Endothelial cell of umbilical vein (primary cell): ENCODE results near the gene STXBP5L. TPM values are rescaled to one million over a fixed set of nuclear protein-coding genes. Genes with fewer than 3 reads are reported as not detected.

ENCODE experiments used
- BruUV-seq: library from RNA; stranded (reverse); fragments of 400-500 nt; replicated peaks from 2 replicates; lab custom pipeline; 2021; lab: Mats Ljungman, UMichigan
- CTCF ChIA-PET: fragments of 300-600, 350-600 bp; sonication (Branson Sonifier 250); formaldehyde crosslinking; loops from one replicate; lab custom pipeline; 2021; ENCODE audit warnings: antibody characterized with exemption, inconsistent platforms; lab: Charles Lee
- POLR2A ChIA-PET: fragments of 300-600, 350-600 bp; sonication (Branson Sonifier 250); formaldehyde crosslinking; loops from one replicate; lab custom pipeline; 2021; ENCODE audit warnings: antibody characterized with exemption, inconsistent platforms; lab: Charles Lee
- DNase-seq: peaks from one replicate; pipeline ENCODE4 v3.0.0-alpha.2; 2011; ENCODE audit warnings: low read depth, low spot score
- FAIRE-seq: peaks from 2 replicates; lab custom pipeline; 2011; peaks lifted over from hg19 to GRCh38; lab: Jason Lieb, UNC
- H2AFZ ChIP-seq: 2 replicates; pipeline ENCODE4 v1.6.0; 2012; ENCODE audit warnings: low read depth, low read length, control low read depth, inconsistent platforms
- H3K27ac ChIP-seq: 2 replicates; pipeline ENCODE4 v1.5.1; 2011; ENCODE audit warnings: low read depth, mild to moderate bottlenecking, control low read depth, low read length, moderate library complexity; ENCODE audit not compliant: insufficient read depth
- H3K27me3 ChIP-seq, 2 experiments: 2 replicates each; pipeline versions ENCODE4 v1.6.0 to v1.6.1; 2011; ENCODE audit warnings: low read length in 2 of 2, mixed read lengths in 1 of 2; ENCODE audit not compliant: control insufficient read depth in 2 of 2, insufficient read depth in 2 of 2
- H3K36me3 ChIP-seq, 2 experiments: 2 replicates in 1 of 2; 3 replicates in 1 of 2; pipeline ENCODE4 v1.5.1; 2011; ENCODE audit warnings: low read length in 2 of 2, mild to moderate bottlenecking in 1 of 2, moderate library complexity in 1 of 2; ENCODE audit not compliant: control insufficient read depth in 2 of 2, insufficient read depth in 2 of 2; ENCODE audit errors: extremely low read depth in 1 of 2
- H3K4me1 ChIP-seq: 3 replicates; pipeline ENCODE4 v1.5.1; 2011; ENCODE audit warnings: mild to moderate bottlenecking, low read length; ENCODE audit not compliant: control insufficient read depth, insufficient read depth; ENCODE audit errors: extremely low read depth
- H3K4me2 ChIP-seq: 2 replicates; pipeline ENCODE4 v1.6.1; 2011; ENCODE audit warnings: low read length, control low read depth, mixed read lengths; ENCODE audit not compliant: insufficient read depth
- H3K4me3 ChIP-seq, 3 experiments: fragments of 200-600 bp in 1 of 3; sonication (generic), shearing (Covaris generic) in 1 of 3; replicated peaks in 1 of 3; 2 replicates each; pipeline ENCODE4 v1.5.1; 2011 to 2016; ENCODE audit warnings: control low read depth in 3 of 3, low read length in 3 of 3, mild to moderate bottlenecking in 2 of 3, inconsistent platforms in 1 of 3, low read depth in 1 of 3, moderate library complexity in 1 of 3; ENCODE audit not compliant: insufficient read depth in 1 of 3
- H3K79me2 ChIP-seq: 2 replicates; pipeline ENCODE4 v1.6.0; 2012; ENCODE audit warnings: low read length, inconsistent platforms; ENCODE audit not compliant: control insufficient read depth, insufficient read depth
- H3K9ac ChIP-seq: replicated peaks from 2 replicates; pipeline ENCODE3; 2011; ENCODE audit warnings: low read length, control low read depth; ENCODE audit not compliant: insufficient read depth; ENCODE audit errors: extremely low read depth
- H3K9me1 ChIP-seq: replicated peaks from 3 replicates; pipeline ENCODE4 v1.6.0; 2011; ENCODE audit warnings: mild to moderate bottlenecking, low read length; ENCODE audit not compliant: control insufficient read depth, insufficient read depth; ENCODE audit errors: extremely low read depth
- H3K9me3 ChIP-seq: replicated peaks from 2 replicates; pipeline ENCODE4 v1.5.1; 2012; ENCODE audit warnings: low read length, inconsistent platforms; ENCODE audit not compliant: control insufficient read depth, insufficient read depth
- H4K20me1 ChIP-seq: replicated peaks from 2 replicates; pipeline ENCODE3; 2011; ENCODE audit warnings: mild to moderate bottlenecking, low read length; ENCODE audit not compliant: control insufficient read depth, insufficient read depth; ENCODE audit errors: extremely low read depth
- CTCF ChIP-seq, 2 donors: IDR thresholded peaks; 1 replicate in 1 of 2; 2 replicates in 1 of 2; pipeline ENCODE4 v1.5.1; 2011; ENCODE audit warnings: low read length in 2 of 2, mild to moderate bottlenecking in 2 of 2, moderate library complexity in 2 of 2, control low read depth in 1 of 2, inconsistent platforms in 1 of 2, low read depth in 1 of 2; ENCODE audit not compliant: insufficient read depth in 1 of 2; ENCODE audit errors: extremely low read depth in 1 of 2
- EZH2 ChIP-seq: IDR thresholded peaks from 2 replicates; pipeline ENCODE4 v1.6.1; 2012; ENCODE audit warnings: borderline replicate concordance, low read depth, mild to moderate bottlenecking, moderate library complexity, low read length, inconsistent platforms; ENCODE audit not compliant: severe bottlenecking
- FOS ChIP-seq: IDR thresholded peaks from 2 replicates; pipeline ENCODE4 v1.6.1; 2011; ENCODE audit warnings: mild to moderate bottlenecking, low read length, moderate library complexity, borderline replicate concordance; ENCODE audit not compliant: insufficient read depth
- GATA2 ChIP-seq: IDR thresholded peaks from 2 replicates; pipeline ENCODE4 v1.7.0; 2011; ENCODE audit warnings: low read depth, mild to moderate bottlenecking, moderate library complexity, mixed read lengths, low read length; ENCODE audit not compliant: insufficient read length, insufficient read depth
- JUN ChIP-seq: IDR thresholded peaks from 2 replicates; pipeline ENCODE4 v1.6.1; 2011; ENCODE audit warnings: borderline replicate concordance, low read depth; ENCODE audit not compliant: insufficient read length, insufficient read depth
- MAX ChIP-seq: IDR thresholded peaks from 2 replicates; pipeline ENCODE4 v1.6.1; 2011; ENCODE audit not compliant: insufficient read depth, insufficient read length
- MYC ChIP-seq: IDR thresholded peaks from one replicate; pipeline ENCODE4 v1.6.1; 2011; ENCODE audit warnings: mild to moderate bottlenecking, low read depth, low read length
- POLR2A ChIP-seq: IDR thresholded peaks from 2 replicates; pipeline ENCODE4 v1.6.1; 2012; ENCODE audit warnings: low read depth, mild to moderate bottlenecking, control low read depth, low read length
- POLR2AphosphoS5 ChIP-seq: IDR thresholded peaks from 2 replicates; pipeline ENCODE4 v1.6.1; 2012; ENCODE audit warnings: low read depth, mild to moderate bottlenecking, control low read depth, low read length, moderate library complexity; ENCODE audit not compliant: insufficient read depth
- dilution Hi-C: fragments of 300-500 bp; cut with MboI; formaldehyde crosslinking; loops from one replicate; pipeline ENCODE4 v1.15.0; 2019; ENCODE audit warnings: low sequenced_read_pairs; ENCODE audit not compliant: extremely low pct_ligation_motif_present
- intact Hi-C: fragments of 100-400 bp; cut with micrococcal nuclease; formaldehyde crosslinking; loops from one replicate; pipeline ENCODE4 v1.10.0; 2022
- polyA plus RNA-seq, 4 experiments: library from polyadenylated mRNA; depleted of rRNA in 3 of 4; stranded (reverse) in 3 of 4; unstranded in 1 of 4; fragments of >200 nt; gene quantifications; 2 replicates each; pipeline versions ENCODE4 v1.2.1 to v1.2.3, GENCODE V29; 2011 to 2012; ENCODE audit warnings: missing spikeins in 1 of 4
- total RNA-seq: library from RNA; stranded (reverse); gene quantifications from 2 replicates; pipeline ENCODE4 v1.2.3, GENCODE V29; 2021

The STXBP5L gene
- total and polyA plus RNA-seq, 2 donors (not counting 3 experiments of a cell fraction or from before 2014, with no cell fraction given) = not detected

GRCh38 chr3:121232309-121233225 lies 324.6 kb downstream of the STXBP5L start:
- dilution Hi-C loops = no loop called here
- CTCF ChIA-PET = no interaction called here

More at GRCh38 chr3:121232309-121233225, 324.6 kb downstream of the STXBP5L start:
- POLR2A ChIA-PET = no interaction called here
- no peak overlapping the region for H3K9ac ChIP-seq
- H4K20me1 ChIP-seq = no peaks in the 10 kb centered on the region
- H3K4me2 ChIP-seq = no peak overlapping the region
- FAIRE-seq (no peak), DNase-seq (no peak)
- no TSS peak for BruUV-seq
- no peaks in the 10 kb centered on the region for H3K36me3 ChIP-seq
- H3K9me1 ChIP-seq = no peaks in the 10 kb centered on the region
- intact Hi-C loops = no loop called here
- no peaks in the 10 kb centered on the region for H3K9me3 ChIP-seq
- H3K79me2 ChIP-seq = no peaks in the 10 kb centered on the region
- no peaks in the 10 kb centered on the region for H3K27me3 ChIP-seq
- TF ChIP-seq POLR2AphosphoS5 = no peak
- TF ChIP-seq GATA2 = no peak
- TF ChIP-seq CTCF (IDR thresholded peaks at IDR 0.05; ENCODE audit: extremely low read depth in 1 of 2, insufficient read depth in 1 of 2, low read depth in 1 of 2, low read length in 2 of 2) = no peak
- no peak for TF ChIP-seq JUN
- TF ChIP-seq MAX = no peak
- TF ChIP-seq EZH2 = no peak
- TF ChIP-seq FOS = no peak
- TF ChIP-seq MYC = no peak
- no peak for TF ChIP-seq POLR2A
- no peak overlapping the region for H2AFZ ChIP-seq
- no peak overlapping the region for H3K27ac ChIP-seq
- no peaks in the 10 kb centered on the region for H3K4me1 ChIP-seq
- no peak overlapping the region for H3K4me3 ChIP-seq
